Muscle of back (tissue), 11 donors: ENCODE data around the gene TEDC2. TPM values are rescaled to one million over a fixed set of nuclear protein-coding genes. Genes with fewer than 3 reads are reported as not detected.

Experiments
- DNase-seq, 3 donors: peaks; one replicate each; pipeline versions ENCODE4 v3.0.0 to v3.0.0-alpha.2; 2013
- polyA plus RNA-seq, 10 donors: library from polyadenylated mRNA; unstranded; fragments of 120-200 nt; gene quantifications; one replicate each; pipeline ENCODE4 v1.2.1, GENCODE V29; 2013; ENCODE audit not compliant: insufficient read length in 10 of 10

The TEDC2 gene
- polyA plus RNA-seq, 10 donors: 2.7 to 7.5 (median 4.8) TPM

GRCh38 chr16:2494616-2495015 is 34.7 kb downstream of the TEDC2 start:
- no peak for DNase-seq

- DNase-seq: no peak
Observed at GRCh38 chr16:2495041-2495440, 35.1 kb downstream of the TEDC2 start.

- DNase-seq: no peak
Observed at GRCh38 chr16:2496223-2497115, 36.6 kb downstream of the TEDC2 start.

- DNase-seq: peak in 1 of 3 donors; percentile 52
Observed at GRCh38 chr16:2497116-2497630, 37.3 kb downstream of the TEDC2 start.

- DNase-seq: no peak
Observed at GRCh38 chr16:2497695-2498484, 38.0 kb downstream of the TEDC2 start.

GRCh38 chr16:2498531-2499253 is 38.8 kb downstream of the TEDC2 start:
- DNase-seq: no peak

GRCh38 chr16:2499454-2499853 is 39.5 kb downstream of the TEDC2 start:
- no peak for DNase-seq

GRCh38 chr16:2499890-2500429 is 40.1 kb downstream of the TEDC2 start:
- no peak for DNase-seq

GRCh38 chr16:2500430-2500917 is 40.6 kb downstream of the TEDC2 start:
- DNase-seq: no peak

GRCh38 chr16:2500918-2501750 is 41.2 kb downstream of the TEDC2 start:
- peak; percentile 66 to 96 (median 89) for DNase-seq

- DNase-seq: no peak
Observed at GRCh38 chr16:2501946-2502895, 42.3 kb downstream of the TEDC2 start.

GRCh38 chr16:2505695-2506094 is 45.8 kb downstream of the TEDC2 start:
- no peak for DNase-seq

- peak in 1 of 3 donors; percentile 47 for DNase-seq
Observed at GRCh38 chr16:2507052-2507659, 47.2 kb downstream of the TEDC2 start.

GRCh38 chr16:2507665-2508064 is 47.8 kb downstream of the TEDC2 start:
- DNase-seq: no peak

GRCh38 chr16:2508722-2509400 is 49.0 kb downstream of the TEDC2 start:
- no peak for DNase-seq

- DNase-seq: peak in 1 of 3 donors; percentile 59
Observed at GRCh38 chr16:2511128-2511800, 51.4 kb downstream of the TEDC2 start.

GRCh38 chr16:2511996-2512734 is 52.3 kb downstream of the TEDC2 start:
- DNase-seq: no peak
